Right renal cortex interstitium (tissue), 3 donors: ENCODE results near the gene GRM8. TPM values are rescaled to one million over a fixed set of nuclear protein-coding genes. Genes with fewer than 3 reads are reported as not detected.

ENCODE experiments used
- DNase-seq, 3 donors: peaks; one replicate each; pipeline ENCODE4 v3.0.0-alpha.2; 2013; ENCODE audit warnings: low read depth in 3 of 3, low spot score in 2 of 3
- polyA plus RNA-seq, 3 donors: library from polyadenylated mRNA; unstranded; fragments of 120-200 nt; gene quantifications; one replicate each; pipeline ENCODE4 v1.2.1, GENCODE V29; 2013; ENCODE audit not compliant: insufficient read length in 3 of 3

Gene GRM8
- polyA plus RNA-seq, 3 donors: 8.6 to 12.6 (median 8.8) TPM

- DNase-seq: no peak
Measured at GRCh38 chr7:126398285-126398684, 854.5 kb downstream of the GRM8 start.

DNA sequence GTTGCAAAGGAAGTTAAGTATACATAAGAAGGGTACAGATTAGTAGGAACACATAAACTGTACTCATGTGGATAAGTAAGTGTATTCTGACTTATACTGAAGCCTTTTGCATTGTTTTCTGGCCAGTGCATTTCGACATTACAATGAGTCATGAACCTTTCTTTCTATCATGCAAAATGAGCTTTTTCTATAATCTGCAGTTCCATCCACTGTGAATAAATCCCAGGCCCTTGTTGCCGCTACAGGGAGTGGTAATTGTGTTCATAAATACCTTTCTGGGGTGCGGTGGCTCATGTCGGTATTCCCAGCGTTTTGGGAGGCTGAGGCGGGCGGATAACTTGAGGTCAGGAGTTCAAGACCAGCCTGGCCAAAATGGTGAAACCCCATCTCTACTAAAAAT is 858.3 kb downstream of the GRM8 start:
- no peak for DNase-seq

Other genes starting within 250 kb of the GRM8 start
- 10 to 100 TPM; 19.4 to 20.8 (median 20.0) TPM for gene ZNF800, start 139.8 kb upstream of the GRM8 start, polyA plus RNA-seq